Stimulated activated CD8-positive, alpha-beta memory T cell treated with anti-CD3 and anti-CD28 coated beads, Interleukin-12 subunit alpha, Interleukin-12 subunit beta, amount 100 ng/mL, for 1 hour (primary cell): ENCODE results near the gene SGSM2.

ENCODE experiments used
- DNase-seq: peaks from one replicate; pipeline ENCODE4 v3.0.0-alpha.2; 2020; ENCODE audit warnings: low read depth

The SGSM2 gene

DNA sequence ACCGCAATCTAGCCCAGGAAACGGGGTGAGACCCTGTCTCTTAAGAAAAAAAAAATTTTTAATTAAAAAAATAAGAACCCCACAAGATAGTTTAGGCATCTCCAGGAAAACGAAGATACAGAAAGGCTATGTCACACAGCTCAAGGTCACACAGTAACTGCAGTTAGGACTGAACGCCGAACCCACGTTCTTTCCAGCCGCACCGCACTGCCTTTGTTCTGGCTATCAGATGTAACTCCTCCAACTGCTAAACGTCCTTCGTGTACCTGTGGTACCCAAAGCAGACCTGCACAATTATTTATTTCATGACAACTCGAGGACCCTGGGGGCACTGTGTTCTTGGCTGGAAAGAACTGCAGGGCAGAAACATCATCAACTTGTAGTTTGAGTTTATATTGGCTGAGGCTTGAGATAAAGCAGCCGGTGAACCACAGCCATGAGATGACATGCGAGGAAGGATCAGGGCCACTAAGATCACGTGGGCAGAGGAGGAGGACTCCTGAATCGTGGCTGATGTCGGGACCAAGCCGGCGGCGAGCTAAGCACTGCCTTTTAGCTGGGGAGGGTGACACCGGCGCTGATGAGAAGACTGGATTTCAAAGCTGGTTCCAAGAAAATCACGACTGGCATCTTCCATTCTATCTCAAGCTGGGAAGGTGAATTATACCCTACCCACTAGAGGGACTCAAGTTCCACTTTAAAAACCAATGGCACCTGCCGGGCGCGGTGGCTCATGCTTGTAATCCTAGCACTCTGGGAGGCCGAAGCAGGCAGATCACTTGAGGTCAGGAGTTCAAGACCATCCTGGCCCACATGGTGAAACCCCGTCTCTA lies 84.2 kb downstream of the SGSM2 start:
- no peak for DNase-seq

GRCh38 chr17:2423271-2423670 lies 86.0 kb downstream of the SGSM2 start:
- no peak for DNase-seq

- no peak for DNase-seq
Measured at GRCh38 chr17:2427215-2427614, 89.9 kb downstream of the SGSM2 start.

DNA sequence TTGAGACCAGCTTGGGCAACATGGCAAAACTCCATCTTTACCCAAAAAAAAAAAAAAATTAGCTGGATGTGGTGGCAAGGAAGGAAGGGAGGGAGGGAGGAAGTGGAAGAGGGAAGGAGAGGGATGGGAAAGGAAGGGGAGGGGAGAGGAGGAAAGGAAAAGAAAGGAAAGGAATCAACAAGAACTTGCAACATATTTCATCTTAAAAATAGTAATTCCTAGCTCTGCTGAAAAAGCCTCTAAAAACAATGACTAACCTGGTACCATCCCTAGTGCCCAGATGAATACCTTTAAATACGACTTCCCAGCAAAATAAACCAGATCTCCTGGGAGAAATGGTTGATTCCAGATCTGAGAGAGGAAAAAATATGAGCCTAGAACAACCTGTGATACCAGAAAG lies 90.6 kb downstream of the SGSM2 start:
- DNase-seq: no peak
